DOHH2 (cell line): ENCODE results near the gene KIRREL3.

Experiments
- CTCF ChIP-seq: fragments of 200-600 bp; sonication (generic); IDR thresholded peaks from one replicate; pipeline ENCODE4 v1.5.1; 2014; ENCODE audit warnings: antibody characterized with exemption, mild to moderate bottlenecking, low read depth, low read length; ENCODE audit not compliant: poor library complexity, severe bottlenecking
- EZH2phosphoT487 ChIP-seq: fragments of 200-600 bp; sonication (generic); IDR thresholded peaks from 2 replicates; pipeline ENCODE4 v1.6.1; 2017; ENCODE audit warnings: borderline replicate concordance, mild to moderate bottlenecking, antibody characterized with exemption, low read length, moderate library complexity, mixed read lengths

GRCh38 chr11:126855536-126855935, 145.0 kb downstream of the KIRREL3 start:
- no peak for TF ChIP-seq CTCF
- no peak for TF ChIP-seq EZH2phosphoT487
